HG03457 (cell line): ENCODE results near the gene BMX.

Experiments
- ATAC-seq: cut with Tn5 transposase; IDR thresholded peaks from one replicate; pipeline ENCODE4 v1.9.1; 2021; ENCODE audit warnings: moderate number of reproducible peaks; ENCODE audit not compliant: unreplicated experiment

Gene BMX

GRCh38 chrX:15500497-15500966, at the start of gene BMX:
Gene BMX (plus strand): TSS chrX:15500807. CDS start chrX:15508354, 7,547 bp downstream.
- no peak for ATAC-seq

- no peak for ATAC-seq
Observed at GRCh38 chrX:15451913-15452312, 48.7 kb upstream of the BMX start.

GRCh38 chrX:15464704-15465103, 35.9 kb upstream of the BMX start:
- no peak for ATAC-seq

GRCh38 chrX:15465347-15465746, 35.3 kb upstream of the BMX start:
- no peak for ATAC-seq

GRCh38 chrX:15465896-15466651, 34.5 kb upstream of the BMX start:
- no peak for ATAC-seq

- no peak for ATAC-seq
Observed at GRCh38 chrX:15468036-15468435, 32.6 kb upstream of the BMX start.

GRCh38 chrX:15469613-15470012, 31.0 kb upstream of the BMX start:
- ATAC-seq: no peak

- ATAC-seq: no peak
Observed at GRCh38 chrX:15471028-15471427, 29.6 kb upstream of the BMX start.

- ATAC-seq: no peak
Observed at GRCh38 chrX:15472531-15472930, 28.1 kb upstream of the BMX start.

GRCh38 chrX:15474028-15474427, 26.6 kb upstream of the BMX start:
- no peak for ATAC-seq

GRCh38 chrX:15475021-15475420, 25.6 kb upstream of the BMX start:
- ATAC-seq: no peak

GRCh38 chrX:15475486-15475885, 25.1 kb upstream of the BMX start:
- ATAC-seq: no peak

GRCh38 chrX:15483891-15484290, 16.7 kb upstream of the BMX start:
- ATAC-seq: no peak

- no peak for ATAC-seq
Observed at GRCh38 chrX:15492469-15492868, 8.1 kb upstream of the BMX start.

GRCh38 chrX:15493118-15493962, 7.3 kb upstream of the BMX start, which contains the start of gene PIR:
Gene PIR (minus strand): TSS chrX:15493333. CDS start chrX:15491257, 2,076 bp downstream.
- peak; percentile 99 for ATAC-seq

GRCh38 chrX:15495801-15496200, 4.8 kb upstream of the BMX start:
- ATAC-seq: no peak

- ATAC-seq: no peak
Observed at GRCh38 chrX:15496824-15497223, 3.8 kb upstream of the BMX start.

GRCh38 chrX:15497865-15498264, 2.7 kb upstream of the BMX start:
- no peak for ATAC-seq

- ATAC-seq: no peak
Observed at GRCh38 chrX:15498741-15499140, 1.9 kb upstream of the BMX start.

- no peak for ATAC-seq
Observed at GRCh38 chrX:15499976-15500375, 631 bp upstream of the BMX start.

- ATAC-seq: no peak
Observed at GRCh38 chrX:15501506-15501905, 899 bp downstream of the BMX start.

GRCh38 chrX:15504661-15505060, 4.1 kb downstream of the BMX start:
- ATAC-seq: no peak
